DOHH2 (cell line): Measurements from ENCODE around the gene PHACTR2.

Experiments
- EZH2phosphoT487 ChIP-seq: fragments of 200-600 bp; sonication (generic); IDR thresholded peaks from 2 replicates; pipeline ENCODE4 v1.6.1; 2017; ENCODE audit warnings: borderline replicate concordance, mild to moderate bottlenecking, antibody characterized with exemption, low read length, moderate library complexity, mixed read lengths
- TF ChIP-seq, protein P1 (sequence below): fragments of 200-600 bp; sonication (generic); IDR thresholded peaks from one replicate; pipeline ENCODE4 v1.5.1; 2014; ENCODE audit warnings: antibody characterized with exemption, mild to moderate bottlenecking, low read depth, low read length; ENCODE audit not compliant: poor library complexity, severe bottlenecking

DNA sequence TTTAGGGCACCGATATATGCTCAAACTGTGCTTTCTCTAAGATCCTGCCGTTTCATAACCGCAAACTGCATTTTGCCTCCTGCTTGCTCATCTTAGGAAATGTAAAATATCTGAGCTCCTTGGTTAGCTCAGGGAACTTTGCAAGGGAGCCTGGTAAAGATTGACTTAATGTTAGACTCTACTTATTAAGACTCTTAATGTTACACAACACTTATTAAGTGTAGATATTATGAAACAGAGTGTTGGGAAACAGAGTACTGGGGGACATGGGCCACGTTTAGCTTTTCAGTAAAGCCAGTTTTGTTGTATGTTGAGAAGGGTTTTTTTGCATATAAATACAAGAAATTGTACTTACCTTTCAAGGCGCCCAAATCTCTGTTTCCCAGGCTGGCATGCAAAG is 167.3 kb downstream of the PHACTR2 start:
- TF ChIP-seq, protein P1, sequence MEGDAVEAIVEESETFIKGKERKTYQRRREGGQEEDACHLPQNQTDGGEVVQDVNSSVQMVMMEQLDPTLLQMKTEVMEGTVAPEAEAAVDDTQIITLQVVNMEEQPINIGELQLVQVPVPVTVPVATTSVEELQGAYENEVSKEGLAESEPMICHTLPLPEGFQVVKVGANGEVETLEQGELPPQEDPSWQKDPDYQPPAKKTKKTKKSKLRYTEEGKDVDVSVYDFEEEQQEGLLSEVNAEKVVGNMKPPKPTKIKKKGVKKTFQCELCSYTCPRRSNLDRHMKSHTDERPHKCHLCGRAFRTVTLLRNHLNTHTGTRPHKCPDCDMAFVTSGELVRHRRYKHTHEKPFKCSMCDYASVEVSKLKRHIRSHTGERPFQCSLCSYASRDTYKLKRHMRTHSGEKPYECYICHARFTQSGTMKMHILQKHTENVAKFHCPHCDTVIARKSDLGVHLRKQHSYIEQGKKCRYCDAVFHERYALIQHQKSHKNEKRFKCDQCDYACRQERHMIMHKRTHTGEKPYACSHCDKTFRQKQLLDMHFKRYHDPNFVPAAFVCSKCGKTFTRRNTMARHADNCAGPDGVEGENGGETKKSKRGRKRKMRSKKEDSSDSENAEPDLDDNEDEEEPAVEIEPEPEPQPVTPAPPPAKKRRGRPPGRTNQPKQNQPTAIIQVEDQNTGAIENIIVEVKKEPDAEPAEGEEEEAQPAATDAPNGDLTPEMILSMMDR = no peak
- TF ChIP-seq EZH2phosphoT487 = no peak
